ENCODE results near the gene ACTL8. TPM values are rescaled to one million over a fixed set of nuclear protein-coding genes. Genes with fewer than 3 reads are reported as not detected.
A peak's percentile ranks its signal among the peaks of the same experiment; 100 is the strongest.

The ACTL8 gene
- total and polyA plus RNA-seq, 11 donors = not detected

- Histone ChIP-seq H3K36me3 (no peaks in the 10 kb centered on the region), H3K27me3 (peaks cover 0 to 28% (median 0%) of the 10 kb centered on the region in 9 donors), H3K4me3 (no peak overlapping the region), H3K4me1 (no peaks in the 10 kb centered on the region), H3K9me3 (no peaks in the 10 kb centered on the region), H3K27ac (no peak overlapping the region)
- DNase-seq (no peak), ATAC-seq (no peak)
- TF ChIP-seq POLR2A (IDR thresholded peaks at IDR 0.05) (no peak), CTCF (IDR thresholded peaks at IDR 0.05) (no peak)
- intact Hi-C loops (cut with DNase I) = no loop called here
- 77 to 81% (median 81%) methylated on average over 4 to 5 of the region's 5 CpGs for WGBS, 4 donors
These were observed 35.3 kb upstream of the ACTL8 start for GRCh38 chr1:17719874-17720273.

- Histone ChIP-seq H3K4me3 (no peak overlapping the region), H3K27ac (no peak overlapping the region), H3K36me3 (no peaks in the 10 kb centered on the region), H3K27me3 (peaks cover 0 to 28% (median 0%) of the 10 kb centered on the region in 9 donors), H3K4me1 (no peaks in the 10 kb centered on the region), H3K9me3 (no peaks in the 10 kb centered on the region)
- no peak for TF ChIP-seq POLR2A (IDR thresholded peaks at IDR 0.05)
- TF ChIP-seq CTCF (IDR thresholded peaks at IDR 0.05) = no peak
- no peak for DNase-seq
- WGBS, 4 donors = 94 to 100% (median 96%) methylated on average over 2 of the region's 2 CpGs
- intact Hi-C loops (cut with DNase I) = no loop called here
- ATAC-seq = no peak
These were observed 33.7 kb upstream of the ACTL8 start for GRCh38 chr1:17721444-17721843.

GRCh38 chr1:17723684-17724083, 31.4 kb upstream of the ACTL8 start:
- H3K9me3 ChIP-seq = no peaks in the 10 kb centered on the region
- no peak for TF ChIP-seq CTCF (IDR thresholded peaks at IDR 0.05)
- no peak for TF ChIP-seq POLR2A (IDR thresholded peaks at IDR 0.05)
- H3K27me3 ChIP-seq = peaks cover 0 to 15% (median 0%) of the 10 kb centered on the region in 9 donors
- H3K4me3 ChIP-seq = no peak overlapping the region
- 46 to 59% (median 51%) methylated on average over 5 to 6 of the region's 6 CpGs for WGBS, 4 donors
- H3K4me1 ChIP-seq = no peaks in the 10 kb centered on the region
- no peak overlapping the region for H3K27ac ChIP-seq
- H3K36me3 ChIP-seq = no peaks in the 10 kb centered on the region
- ATAC-seq = no peak
- peak in 1 of 5 donors; percentile 18 for DNase-seq
- intact Hi-C loops (cut with DNase I) = no loop called here

- WGBS, 4 donors = 77 to 87% (median 82%) methylated on average over 6 of the region's 6 CpGs
- no peak overlapping the region for H3K27ac ChIP-seq
- H3K4me3 ChIP-seq = no peak overlapping the region
- ATAC-seq (no peak), DNase-seq (no peak)
- intact Hi-C loops (cut with DNase I) = no loop called here
- no peaks in the 10 kb centered on the region for H3K4me1 ChIP-seq
- H3K27me3 ChIP-seq = peaks cover 0 to 15% (median 0%) of the 10 kb centered on the region in 9 donors
- TF ChIP-seq CTCF (IDR thresholded peaks at IDR 0.05) = no peak
- TF ChIP-seq POLR2A (IDR thresholded peaks at IDR 0.05) = no peak
- H3K9me3 ChIP-seq = no peaks in the 10 kb centered on the region
- no peaks in the 10 kb centered on the region for H3K36me3 ChIP-seq
These were observed 31.0 kb upstream of the ACTL8 start for GRCh38 chr1:17724150-17724549.

All from heart left ventricle (tissue), 16 donors.